SU-DHL-6 (cell line): ENCODE results near the gene PLCL1.

Experiments used
- H2AFZ ChIP-seq: fragments of 200-600 bp; sonication (generic); 2 replicates; pipeline ENCODE4 v1.6.1; 2014; ENCODE audit warnings: low read depth, mild to moderate bottlenecking, moderate library complexity, mixed read lengths, antibody characterized with exemption, low read length; ENCODE audit not compliant: severe bottlenecking
- H3F3A ChIP-seq: fragments of 200-600 bp; shearing (Covaris generic); 2 replicates; pipeline ENCODE4 v1.6.0; 2016; ENCODE audit warnings: antibody characterized with exemption, mild to moderate bottlenecking; ENCODE audit not compliant: insufficient read depth
- H3K27ac ChIP-seq: fragments of 200-600 bp; sonication (generic); 2 replicates; pipeline ENCODE4 v1.5.1; 2016; ENCODE audit warnings: low read depth, mild to moderate bottlenecking, low read length, moderate library complexity, mixed read lengths
- H3K27me3 ChIP-seq: fragments of 200-600 bp; sonication (generic), shearing (Covaris generic); 2 replicates; pipeline ENCODE4 v1.6.0; 2014; ENCODE audit warnings: mild to moderate bottlenecking, low read length
- H3K36me3 ChIP-seq: fragments of 200-600 bp; sonication (generic); 2 replicates; pipeline ENCODE4 v1.6.1; 2014; ENCODE audit warnings: mild to moderate bottlenecking, low read length, mixed read lengths
- H3K4me2 ChIP-seq: fragments of 300-600, 200-600 bp; shearing (Covaris generic), sonication (generic); 2 replicates; pipeline ENCODE4 v1.6.0; 2014; ENCODE audit warnings: low read length, low read depth, mild to moderate bottlenecking; ENCODE audit not compliant: poor library complexity, severe bottlenecking
- H3K4me3 ChIP-seq: fragments of 200-600 bp; sonication (generic); 2 replicates; pipeline ENCODE4 v1.5.1; 2014; ENCODE audit warnings: antibody characterized with exemption, low read length, mild to moderate bottlenecking, mixed read lengths; ENCODE audit not compliant: insufficient read depth, poor library complexity, severe bottlenecking
- H3K79me2 ChIP-seq: fragments of 200-600 bp; sonication (generic); 2 replicates; pipeline ENCODE4 v1.6.1; 2014; ENCODE audit warnings: mild to moderate bottlenecking, low read length, moderate library complexity; ENCODE audit not compliant: insufficient read depth
- H3K9ac ChIP-seq: fragments of 200-600 bp; sonication (generic); 2 replicates; pipeline ENCODE4 v1.7.0; 2014; ENCODE audit warnings: mild to moderate bottlenecking, low read length
- H3K9me2 ChIP-seq: fragments of 200-600 bp; sonication (generic); replicated peaks from 2 replicates; pipeline ENCODE4 v1.6.1; 2014; ENCODE audit warnings: low read length; ENCODE audit not compliant: insufficient read depth
- H3K9me3 ChIP-seq: fragments of 200-600 bp; sonication (generic); 2 replicates; pipeline ENCODE4 v1.6.1; 2014; ENCODE audit warnings: low read length, mixed read lengths; ENCODE audit not compliant: insufficient read depth
- H4K20me1 ChIP-seq: fragments of 200-600 bp; sonication (generic); 2 replicates; pipeline ENCODE4 v1.6.1; 2014; ENCODE audit warnings: low read depth, mild to moderate bottlenecking, antibody characterized with exemption, low read length, moderate library complexity, mixed read lengths
- EZH2phosphoT487 ChIP-seq: fragments of 200-600 bp; sonication (generic), shearing (Covaris generic); conservative IDR thresholded peaks from 2 replicates; pipeline ENCODE4 v1.6.1; 2018; ENCODE audit warnings: mild to moderate bottlenecking, antibody characterized with exemption, low read length, moderate library complexity, mixed read lengths
- TF ChIP-seq, protein P1 (sequence below): fragments of 200-600 bp; sonication (generic); IDR thresholded peaks from one replicate; pipeline ENCODE4 v1.5.1; 2017; ENCODE audit warnings: antibody characterized with exemption, mild to moderate bottlenecking, low read length, moderate library complexity; ENCODE audit not compliant: insufficient read depth, poor library complexity, severe bottlenecking

Gene PLCL1

DNA sequence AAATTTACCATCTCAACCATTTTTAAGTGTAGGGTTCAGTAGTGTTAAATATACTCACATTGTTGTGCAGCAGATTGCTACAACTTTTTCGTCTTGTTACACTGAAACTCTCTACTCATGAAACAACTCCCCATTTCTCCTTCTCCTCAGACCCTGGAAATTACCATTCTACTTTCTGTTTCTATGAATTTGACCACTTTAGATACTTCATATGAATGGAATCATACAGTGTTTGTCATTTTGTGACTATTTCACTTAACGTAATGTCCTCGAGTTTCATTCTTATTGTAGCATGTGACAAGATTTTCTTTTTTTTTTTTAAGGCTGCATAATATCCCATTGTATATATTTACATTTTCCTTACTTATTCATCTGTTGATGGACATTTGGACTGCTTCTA lies 203.8 kb downstream of the PLCL1 start:
- Histone ChIP-seq H3K9me3 (no peaks in the 10 kb centered on the region), H3K9ac (no peak overlapping the region), H3K27ac (no peak overlapping the region), H4K20me1 (no peaks in the 10 kb centered on the region), H3K9me2 (no peaks in the 10 kb centered on the region), H3K79me2 (no peaks in the 10 kb centered on the region), H3K36me3 (no peaks in the 10 kb centered on the region), H3F3A (no peaks in the 10 kb centered on the region), H3K27me3 (no peaks in the 10 kb centered on the region), H2AFZ (no peak overlapping the region), H3K4me2 (no peak overlapping the region), H3K4me3 (no peak overlapping the region)
- no peak for TF ChIP-seq EZH2phosphoT487

DNA sequence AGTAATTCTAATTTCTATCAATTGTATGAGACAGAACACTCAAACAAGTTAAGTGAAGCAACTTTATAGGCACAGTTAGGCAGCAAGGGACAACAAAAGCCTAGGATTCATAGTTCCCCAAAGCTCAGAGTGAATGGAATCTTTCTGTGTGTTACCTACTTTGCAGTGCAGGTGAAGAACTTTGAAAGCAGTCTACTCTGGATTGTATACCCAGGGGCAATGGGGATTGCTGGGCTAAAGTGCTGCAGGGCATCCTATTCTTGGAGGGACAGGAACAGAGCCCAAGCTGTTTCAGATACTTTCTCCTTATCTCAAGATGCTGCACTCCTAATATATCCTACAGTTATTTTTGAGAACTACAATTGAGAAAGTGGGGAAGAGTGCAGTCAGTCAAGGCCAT lies 207.6 kb downstream of the PLCL1 start:
- Histone ChIP-seq H3K9ac (no peak overlapping the region), H3K9me2 (no peaks in the 10 kb centered on the region), H3K79me2 (no peaks in the 10 kb centered on the region), H3K27me3 (no peaks in the 10 kb centered on the region), H3K36me3 (no peaks in the 10 kb centered on the region), H3K4me2 (no peak overlapping the region), H2AFZ (no peak overlapping the region), H3K27ac (no peak overlapping the region), H3K4me3 (no peak overlapping the region), H3F3A (no peaks in the 10 kb centered on the region), H4K20me1 (no peaks in the 10 kb centered on the region), H3K9me3 (no peaks in the 10 kb centered on the region)
- TF ChIP-seq, protein P1, sequence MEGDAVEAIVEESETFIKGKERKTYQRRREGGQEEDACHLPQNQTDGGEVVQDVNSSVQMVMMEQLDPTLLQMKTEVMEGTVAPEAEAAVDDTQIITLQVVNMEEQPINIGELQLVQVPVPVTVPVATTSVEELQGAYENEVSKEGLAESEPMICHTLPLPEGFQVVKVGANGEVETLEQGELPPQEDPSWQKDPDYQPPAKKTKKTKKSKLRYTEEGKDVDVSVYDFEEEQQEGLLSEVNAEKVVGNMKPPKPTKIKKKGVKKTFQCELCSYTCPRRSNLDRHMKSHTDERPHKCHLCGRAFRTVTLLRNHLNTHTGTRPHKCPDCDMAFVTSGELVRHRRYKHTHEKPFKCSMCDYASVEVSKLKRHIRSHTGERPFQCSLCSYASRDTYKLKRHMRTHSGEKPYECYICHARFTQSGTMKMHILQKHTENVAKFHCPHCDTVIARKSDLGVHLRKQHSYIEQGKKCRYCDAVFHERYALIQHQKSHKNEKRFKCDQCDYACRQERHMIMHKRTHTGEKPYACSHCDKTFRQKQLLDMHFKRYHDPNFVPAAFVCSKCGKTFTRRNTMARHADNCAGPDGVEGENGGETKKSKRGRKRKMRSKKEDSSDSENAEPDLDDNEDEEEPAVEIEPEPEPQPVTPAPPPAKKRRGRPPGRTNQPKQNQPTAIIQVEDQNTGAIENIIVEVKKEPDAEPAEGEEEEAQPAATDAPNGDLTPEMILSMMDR = no peak
- no peak for TF ChIP-seq EZH2phosphoT487

DNA sequence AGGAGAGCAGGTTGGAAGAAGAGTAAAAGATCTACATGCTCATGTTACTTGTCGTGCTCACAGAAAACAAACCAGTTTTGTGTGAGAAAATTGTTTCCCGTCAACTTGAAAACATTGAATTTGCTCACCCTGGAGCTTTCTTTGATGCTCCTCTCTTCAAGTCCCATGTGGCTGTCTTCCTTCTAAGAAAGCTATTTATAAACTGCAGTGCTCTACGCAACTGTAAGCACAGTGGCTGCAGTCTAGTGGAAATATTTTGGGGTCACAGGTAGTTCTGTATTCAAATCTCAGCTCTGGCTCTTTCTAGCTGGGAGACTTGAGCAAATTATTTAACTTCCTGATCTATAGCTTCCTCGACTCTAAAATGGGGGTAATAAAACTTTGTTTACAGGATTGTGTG lies 211.8 kb downstream of the PLCL1 start:
- no peak overlapping the region for H3K9ac ChIP-seq
- H3K27me3 ChIP-seq = no peaks in the 10 kb centered on the region
- no peak for TF ChIP-seq EZH2phosphoT487
- TF ChIP-seq, protein P1 = no peak
- no peaks in the 10 kb centered on the region for H4K20me1 ChIP-seq
- H3K79me2 ChIP-seq = no peaks in the 10 kb centered on the region
- H3K9me2 ChIP-seq = no peaks in the 10 kb centered on the region
- no peak overlapping the region for H3K27ac ChIP-seq
- no peaks in the 10 kb centered on the region for H3K36me3 ChIP-seq
- no peaks in the 10 kb centered on the region for H3F3A ChIP-seq
- H3K4me3 ChIP-seq = no peak overlapping the region
- H3K9me3 ChIP-seq = no peaks in the 10 kb centered on the region
- no peak overlapping the region for H3K4me2 ChIP-seq
- H2AFZ ChIP-seq = no peak overlapping the region

DNA sequence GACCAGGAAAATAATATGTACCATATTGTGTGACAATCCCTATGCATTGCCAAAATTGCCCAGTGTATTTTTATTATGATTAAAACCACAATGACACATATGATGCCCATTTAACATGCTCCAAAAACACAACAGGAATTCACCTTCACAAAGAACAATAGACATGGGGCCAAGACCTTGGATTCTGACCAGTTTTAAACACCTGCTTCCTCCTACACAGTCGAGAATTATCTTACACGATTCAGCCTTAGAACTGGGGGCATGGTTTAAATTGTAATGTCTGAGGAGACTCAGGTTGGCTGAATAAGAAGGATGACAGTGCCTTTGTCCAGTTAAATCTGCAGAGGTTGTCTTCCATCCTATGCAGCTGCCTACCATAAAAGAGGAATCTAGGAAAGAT lies 212.7 kb downstream of the PLCL1 start:
- TF ChIP-seq EZH2phosphoT487 = no peak
- TF ChIP-seq, protein P1 = no peak
- Histone ChIP-seq H3K4me3 (no peak overlapping the region), H2AFZ (no peak overlapping the region), H3K36me3 (no peaks in the 10 kb centered on the region), H3K9me2 (no peaks in the 10 kb centered on the region), H3F3A (no peaks in the 10 kb centered on the region), H4K20me1 (no peaks in the 10 kb centered on the region), H3K79me2 (no peaks in the 10 kb centered on the region), H3K27ac (no peak overlapping the region), H3K27me3 (no peaks in the 10 kb centered on the region), H3K9ac (no peak overlapping the region), H3K9me3 (no peaks in the 10 kb centered on the region), H3K4me2 (no peak overlapping the region)
